ENCODE data around the gene PPP4R3B. TPM values are rescaled to one million over a fixed set of nuclear protein-coding genes. Genes with fewer than 3 reads are reported as not detected.

PPP4R3B gene
- total and polyA plus RNA-seq, 2 of the 13 experiments (the other 11 are each of a cell fraction or from before 2014, with no cell fraction given): 24.2 to 53.0 TPM

DNA sequence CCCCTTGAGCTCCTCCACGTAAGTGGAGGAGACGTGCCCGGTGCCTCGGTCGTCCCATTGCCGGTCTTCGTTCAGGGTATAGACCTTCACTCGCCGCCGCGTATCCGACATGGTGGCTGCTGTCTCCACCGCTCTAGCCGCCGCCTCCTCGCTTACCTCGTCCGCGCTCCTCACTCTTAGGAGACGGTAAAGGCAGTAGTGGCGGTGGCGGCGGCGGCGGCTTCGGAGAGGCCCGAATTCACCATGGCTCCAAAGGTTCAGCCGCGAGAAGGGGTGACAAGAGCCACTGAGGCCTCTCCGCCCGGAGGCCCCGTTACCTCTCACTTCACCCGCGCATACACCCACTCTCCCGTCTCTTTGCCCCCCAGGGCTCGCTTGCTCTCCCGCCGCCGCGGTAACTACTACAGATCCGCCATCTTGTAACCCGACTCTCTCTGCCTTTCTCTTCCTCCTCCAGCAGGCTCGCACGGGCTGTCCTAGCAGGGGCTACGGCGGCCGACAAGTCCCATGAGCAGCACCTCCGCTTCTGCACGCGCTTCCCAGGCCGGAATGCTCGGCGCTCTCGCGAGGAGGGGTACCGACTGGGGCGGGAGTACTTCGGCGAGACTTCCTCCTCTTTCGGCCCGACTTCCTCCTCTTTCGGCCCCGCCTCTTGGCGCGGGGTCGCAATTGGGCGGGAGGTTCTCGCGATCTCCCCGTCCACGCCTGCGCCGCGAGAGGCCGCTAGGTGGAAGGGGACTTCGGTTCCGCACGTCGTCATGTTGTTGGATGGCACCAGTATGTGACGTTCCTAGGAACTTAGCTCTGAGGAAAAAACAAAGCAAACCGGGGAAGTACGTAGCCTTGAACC, at the start of gene PPP4R3B (continued):
- TF ChIP-seq, protein P1, sequence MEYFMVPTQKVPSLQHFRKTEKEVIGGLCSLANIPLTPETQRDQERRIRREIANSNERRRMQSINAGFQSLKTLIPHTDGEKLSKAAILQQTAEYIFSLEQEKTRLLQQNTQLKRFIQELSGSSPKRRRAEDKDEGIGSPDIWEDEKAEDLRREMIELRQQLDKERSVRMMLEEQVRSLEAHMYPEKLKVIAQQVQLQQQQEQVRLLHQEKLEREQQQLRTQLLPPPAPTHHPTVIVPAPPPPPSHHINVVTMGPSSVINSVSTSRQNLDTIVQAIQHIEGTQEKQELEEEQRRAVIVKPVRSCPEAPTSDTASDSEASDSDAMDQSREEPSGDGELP (IDR thresholded peaks at IDR 0.05; ENCODE audit: borderline replicate concordance, low read depth): peak; percentile 67; the same call in 1 of the 2 replicates
- TF ChIP-seq HCFC1 (IDR thresholded peaks at IDR 0.05; ENCODE audit: low read depth, low read length): peak; percentile 72
- 0 out of 2 replicates have a peak, but pooled peaks have one; percentile 49 for TF ChIP-seq XBP1 (CRISPR knock-in tag; IDR thresholded peaks at IDR 0.05)
- TF ChIP-seq ZNF720 (CRISPR knock-in tag; IDR thresholded peaks at IDR 0.05): peak; percentile 95
- TF ChIP-seq, protein P2, sequence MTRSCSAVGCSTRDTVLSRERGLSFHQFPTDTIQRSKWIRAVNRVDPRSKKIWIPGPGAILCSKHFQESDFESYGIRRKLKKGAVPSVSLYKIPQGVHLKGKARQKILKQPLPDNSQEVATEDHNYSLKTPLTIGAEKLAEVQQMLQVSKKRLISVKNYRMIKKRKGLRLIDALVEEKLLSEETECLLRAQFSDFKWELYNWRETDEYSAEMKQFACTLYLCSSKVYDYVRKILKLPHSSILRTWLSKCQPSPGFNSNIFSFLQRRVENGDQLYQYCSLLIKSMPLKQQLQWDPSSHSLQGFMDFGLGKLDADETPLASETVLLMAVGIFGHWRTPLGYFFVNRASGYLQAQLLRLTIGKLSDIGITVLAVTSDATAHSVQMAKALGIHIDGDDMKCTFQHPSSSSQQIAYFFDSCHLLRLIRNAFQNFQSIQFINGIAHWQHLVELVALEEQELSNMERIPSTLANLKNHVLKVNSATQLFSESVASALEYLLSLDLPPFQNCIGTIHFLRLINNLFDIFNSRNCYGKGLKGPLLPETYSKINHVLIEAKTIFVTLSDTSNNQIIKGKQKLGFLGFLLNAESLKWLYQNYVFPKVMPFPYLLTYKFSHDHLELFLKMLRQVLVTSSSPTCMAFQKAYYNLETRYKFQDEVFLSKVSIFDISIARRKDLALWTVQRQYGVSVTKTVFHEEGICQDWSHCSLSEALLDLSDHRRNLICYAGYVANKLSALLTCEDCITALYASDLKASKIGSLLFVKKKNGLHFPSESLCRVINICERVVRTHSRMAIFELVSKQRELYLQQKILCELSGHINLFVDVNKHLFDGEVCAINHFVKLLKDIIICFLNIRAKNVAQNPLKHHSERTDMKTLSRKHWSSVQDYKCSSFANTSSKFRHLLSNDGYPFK (CRISPR knock-in tag; IDR thresholded peaks at IDR 0.05; ENCODE audit: borderline replicate concordance): peak; percentile 99
- TF ChIP-seq CC2D1A (CRISPR knock-in tag; IDR thresholded peaks at IDR 0.05): no peak
- TF ChIP-seq, protein P3, sequence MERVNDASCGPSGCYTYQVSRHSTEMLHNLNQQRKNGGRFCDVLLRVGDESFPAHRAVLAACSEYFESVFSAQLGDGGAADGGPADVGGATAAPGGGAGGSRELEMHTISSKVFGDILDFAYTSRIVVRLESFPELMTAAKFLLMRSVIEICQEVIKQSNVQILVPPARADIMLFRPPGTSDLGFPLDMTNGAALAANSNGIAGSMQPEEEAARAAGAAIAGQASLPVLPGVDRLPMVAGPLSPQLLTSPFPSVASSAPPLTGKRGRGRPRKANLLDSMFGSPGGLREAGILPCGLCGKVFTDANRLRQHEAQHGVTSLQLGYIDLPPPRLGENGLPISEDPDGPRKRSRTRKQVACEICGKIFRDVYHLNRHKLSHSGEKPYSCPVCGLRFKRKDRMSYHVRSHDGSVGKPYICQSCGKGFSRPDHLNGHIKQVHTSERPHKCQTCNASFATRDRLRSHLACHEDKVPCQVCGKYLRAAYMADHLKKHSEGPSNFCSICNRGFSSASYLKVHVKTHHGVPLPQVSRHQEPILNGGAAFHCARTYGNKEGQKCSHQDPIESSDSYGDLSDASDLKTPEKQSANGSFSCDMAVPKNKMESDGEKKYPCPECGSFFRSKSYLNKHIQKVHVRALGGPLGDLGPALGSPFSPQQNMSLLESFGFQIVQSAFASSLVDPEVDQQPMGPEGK (CRISPR knock-in tag; IDR thresholded peaks at IDR 0.05): peak; percentile 76
- peak; percentile 74 for TF ChIP-seq MED13 (CRISPR knock-in tag; IDR thresholded peaks at IDR 0.05)
- TF ChIP-seq, protein P4, sequence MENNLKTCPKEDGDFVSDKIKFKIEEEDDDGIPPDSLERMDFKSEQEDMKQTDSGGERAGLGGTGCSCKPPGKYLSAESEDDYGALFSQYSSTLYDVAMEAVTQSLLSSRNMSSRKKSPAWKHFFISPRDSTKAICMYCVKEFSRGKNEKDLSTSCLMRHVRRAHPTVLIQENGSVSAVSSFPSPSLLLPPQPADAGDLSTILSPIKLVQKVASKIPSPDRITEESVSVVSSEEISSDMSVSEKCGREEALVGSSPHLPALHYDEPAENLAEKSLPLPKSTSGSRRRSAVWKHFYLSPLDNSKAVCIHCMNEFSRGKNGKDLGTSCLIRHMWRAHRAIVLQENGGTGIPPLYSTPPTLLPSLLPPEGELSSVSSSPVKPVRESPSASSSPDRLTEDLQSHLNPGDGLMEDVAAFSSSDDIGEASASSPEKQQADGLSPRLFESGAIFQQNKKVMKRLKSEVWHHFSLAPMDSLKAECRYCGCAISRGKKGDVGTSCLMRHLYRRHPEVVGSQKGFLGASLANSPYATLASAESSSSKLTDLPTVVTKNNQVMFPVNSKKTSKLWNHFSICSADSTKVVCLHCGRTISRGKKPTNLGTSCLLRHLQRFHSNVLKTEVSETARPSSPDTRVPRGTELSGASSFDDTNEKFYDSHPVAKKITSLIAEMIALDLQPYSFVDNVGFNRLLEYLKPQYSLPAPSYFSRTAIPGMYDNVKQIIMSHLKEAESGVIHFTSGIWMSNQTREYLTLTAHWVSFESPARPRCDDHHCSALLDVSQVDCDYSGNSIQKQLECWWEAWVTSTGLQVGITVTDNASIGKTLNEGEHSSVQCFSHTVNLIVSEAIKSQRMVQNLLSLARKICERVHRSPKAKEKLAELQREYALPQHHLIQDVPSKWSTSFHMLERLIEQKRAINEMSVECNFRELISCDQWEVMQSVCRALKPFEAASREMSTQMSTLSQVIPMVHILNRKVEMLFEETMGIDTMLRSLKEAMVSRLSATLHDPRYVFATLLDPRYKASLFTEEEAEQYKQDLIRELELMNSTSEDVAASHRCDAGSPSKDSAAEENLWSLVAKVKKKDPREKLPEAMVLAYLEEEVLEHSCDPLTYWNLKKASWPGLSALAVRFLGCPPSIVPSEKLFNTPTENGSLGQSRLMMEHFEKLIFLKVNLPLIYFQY (CRISPR knock-in tag; IDR thresholded peaks at IDR 0.05; ENCODE audit: borderline replicate concordance): peak; percentile 87
- TF ChIP-seq GZF1 (CRISPR knock-in tag; IDR thresholded peaks at IDR 0.05): peak; percentile 81
- TF ChIP-seq RFXAP (CRISPR knock-in tag; IDR thresholded peaks at IDR 0.05; ENCODE audit: borderline replicate concordance): peak; percentile 90
- peak; percentile 91 for TF ChIP-seq HDAC1 (CRISPR knock-in tag; IDR thresholded peaks at IDR 0.05)
- peak; percentile 80 for TF ChIP-seq NCOA2 (CRISPR knock-in tag; IDR thresholded peaks at IDR 0.05)
- no peak; the same call in 1 of the 2 replicates for TF ChIP-seq NCOR1 (IDR thresholded peaks at IDR 0.05; ENCODE audit: borderline replicate concordance, low read length)
- TF ChIP-seq NFYB (CRISPR knock-in tag; IDR thresholded peaks at IDR 0.05): peak; percentile 94
- peak; percentile 83 for TF ChIP-seq PPARG (CRISPR knock-in tag; conservative IDR thresholded peaks at IDR 0.05)
- TF ChIP-seq, protein P5, sequence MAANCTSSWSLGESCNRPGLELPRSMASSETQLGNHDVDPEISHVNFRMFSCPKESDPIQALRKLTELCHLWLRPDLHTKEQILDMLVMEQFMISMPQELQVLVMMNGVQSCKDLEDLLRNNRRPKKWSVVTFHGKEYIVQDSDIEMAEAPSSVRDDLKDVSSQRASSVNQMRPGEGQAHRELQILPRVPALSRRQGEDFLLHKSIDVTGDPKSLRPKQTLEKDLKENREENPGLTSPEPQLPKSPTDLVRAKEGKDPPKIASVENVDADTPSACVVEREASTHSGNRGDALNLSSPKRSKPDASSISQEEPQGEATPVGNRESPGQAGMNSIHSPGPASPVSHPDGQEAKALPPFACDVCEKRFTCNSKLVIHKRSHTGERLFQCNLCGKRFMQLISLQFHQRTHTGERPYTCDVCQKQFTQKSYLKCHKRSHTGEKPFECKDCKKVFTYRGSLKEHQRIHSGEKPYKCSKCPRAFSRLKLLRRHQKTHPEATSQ (CRISPR knock-in tag; IDR thresholded peaks at IDR 0.05; ENCODE audit: borderline replicate concordance): peak; percentile 84; the same call in 1 of the 2 replicates
- TF ChIP-seq ZNF180 (CRISPR knock-in tag; IDR thresholded peaks at IDR 0.05; ENCODE audit: borderline replicate concordance, low read depth): peak; percentile 28; the same call in 1 of the 2 replicates
